Small intestine (tissue), 7 donors: Measurements from ENCODE around the gene NTRK1. TPM values are rescaled to one million over a fixed set of nuclear protein-coding genes. Genes with fewer than 3 reads are reported as not detected.

Source experiments
- DNase-seq, 2 donors: peaks; one replicate each; pipeline versions ENCODE4 v3.0.0 to v3.0.0-alpha.2; 2013
- FAIRE-seq: peaks from 2 replicates; lab custom pipeline; 2012; peaks lifted over from hg19 to GRCh38; lab: Jason Lieb, UNC
- H3K27ac ChIP-seq, 3 donors: one replicate each; pipeline ENCODE4 v1.5.1; 2013; ENCODE audit warnings: low read length in 2 of 3, mild to moderate bottlenecking in 2 of 3, control low read depth in 1 of 3, inconsistent platforms in 1 of 3, low read depth in 1 of 3, moderate library complexity in 1 of 3
- H3K27me3 ChIP-seq, 3 donors: one replicate each; pipeline ENCODE4 v1.6.1; 2013; ENCODE audit warnings: low read length in 3 of 3, inconsistent platforms in 1 of 3; ENCODE audit not compliant: control insufficient read depth in 3 of 3, insufficient read depth in 3 of 3
- H3K36me3 ChIP-seq, 3 donors: one replicate each; pipeline ENCODE4 v1.6.1; 2013; ENCODE audit warnings: low read length in 3 of 3, inconsistent platforms in 1 of 3, low read depth in 1 of 3, mild to moderate bottlenecking in 1 of 3, moderate library complexity in 1 of 3; ENCODE audit not compliant: control insufficient read depth in 3 of 3, insufficient read depth in 2 of 3
- H3K4me1 ChIP-seq, 3 donors: one replicate each; pipeline ENCODE4 v1.6.1; 2013; ENCODE audit warnings: low read length in 2 of 3, inconsistent platforms in 1 of 3, low read depth in 1 of 3, mild to moderate bottlenecking in 1 of 3, moderate library complexity in 1 of 3; ENCODE audit not compliant: control insufficient read depth in 3 of 3, insufficient read depth in 2 of 3
- H3K4me3 ChIP-seq, 3 donors: one replicate each; pipeline ENCODE4 v1.5.1; 2013; ENCODE audit warnings: low read length in 3 of 3, control low read depth in 1 of 3, inconsistent platforms in 1 of 3, low read depth in 1 of 3, mild to moderate bottlenecking in 1 of 3, moderate library complexity in 1 of 3
- H3K9me3 ChIP-seq, 2 donors: one replicate each; pipeline ENCODE4 v1.6.1; 2013; ENCODE audit warnings: low read depth in 1 of 2, low read length in 1 of 2; ENCODE audit not compliant: control insufficient read depth in 2 of 2, insufficient read depth in 1 of 2
- WGBS, 3 donors: extraction: QIAGEN DNeasy Blood & Tissue Kit; methylation state at CpG; one replicate each; pipeline ENCODE4 v1.1.7; 2013; 5-methylcytosine and 5-hydroxymethylcytosine counted together
- polyA plus RNA-seq, 4 donors: library from polyadenylated mRNA; stranded (reverse) in 3 of 4; unstranded in 1 of 4; fragments of 200-250 nt in 3 of 4; fragments of 120-200 nt in 1 of 4; gene quantifications; one replicate each; pipeline versions ENCODE4 v1.2.1 to v1.2.3, GENCODE V29; 2013
- donor health status: healthy with polysubstance abuse.
- donor health status: control.
- donor health status: control.
- donor health status: Bipolar disorder and iron deficiency.
- donor health status: healthy.

The NTRK1 gene
- polyA plus RNA-seq, 4 donors: 0.10 to 0.67 TPM; not detected in 2

GRCh38 chr1:156847591-156848460 lies 12.8 kb upstream of the NTRK1 start:
- Histone ChIP-seq H3K4me3 (no peak overlapping the region), H3K4me1 (peaks cover 0 to 13% (median 0%) of the 10 kb centered on the region in 3 donors), H3K27me3 (peaks cover 5 to 76% (median 33%) of the 10 kb centered on the region in 3 donors), H3K36me3 (no peaks in the 10 kb centered on the region), H3K27ac (no peak overlapping the region), H3K9me3 (no peaks in the 10 kb centered on the region)
- FAIRE-seq (no peak), DNase-seq (no peak)
- 66 to 72% (median 72%) methylated on average over 7 of the region's 7 CpGs for WGBS, 3 donors

DNA sequence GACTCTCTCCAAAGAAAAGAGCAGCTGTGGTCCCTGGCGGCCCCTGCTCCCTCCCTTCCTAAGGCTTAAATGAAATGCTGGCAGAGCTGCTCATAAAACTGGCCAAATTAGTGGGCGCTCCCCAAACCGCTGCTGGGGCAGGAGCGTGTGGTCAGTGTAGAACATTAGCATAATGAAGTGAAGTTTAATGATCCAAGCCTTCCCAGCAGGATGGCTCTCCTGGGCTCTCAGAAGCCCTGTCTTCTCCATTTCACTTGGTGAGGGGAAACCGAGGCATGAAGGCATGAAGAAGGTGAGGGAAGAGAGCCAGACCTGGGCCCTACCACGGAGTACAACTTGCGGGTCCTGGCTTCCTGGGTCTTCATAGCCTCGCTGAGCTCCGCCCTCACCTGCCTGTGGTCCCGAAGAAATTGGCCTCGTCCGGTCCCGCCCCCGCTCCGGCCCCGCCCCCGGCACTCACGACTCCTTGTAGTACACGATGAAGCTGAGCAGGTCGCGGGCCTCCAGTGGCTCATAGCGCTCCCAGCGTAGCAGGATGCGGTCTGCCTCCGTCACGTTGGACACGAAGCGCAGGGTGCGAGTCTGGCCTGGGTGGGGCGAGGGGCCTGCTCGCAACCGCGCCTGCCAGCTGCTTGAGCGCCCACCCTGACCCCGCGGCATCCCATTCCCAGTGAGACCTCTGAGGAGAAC lies 12.1 kb upstream of the NTRK1 start:
- Histone ChIP-seq H3K9me3 (no peaks in the 10 kb centered on the region), H3K4me3 (no peak overlapping the region), H3K27ac (no peak overlapping the region), H3K4me1 (peaks cover 0 to 13% (median 0%) of the 10 kb centered on the region in 3 donors), H3K27me3 (peaks cover 5 to 74% (median 25%) of the 10 kb centered on the region in 3 donors), H3K36me3 (no peaks in the 10 kb centered on the region)
- DNase-seq (peak; percentile 56 to 64), FAIRE-seq (no peak)
- 9 to 16% (median 12%) methylated on average over 32 to 36 of the region's 36 CpGs for WGBS, 3 donors

DNA sequence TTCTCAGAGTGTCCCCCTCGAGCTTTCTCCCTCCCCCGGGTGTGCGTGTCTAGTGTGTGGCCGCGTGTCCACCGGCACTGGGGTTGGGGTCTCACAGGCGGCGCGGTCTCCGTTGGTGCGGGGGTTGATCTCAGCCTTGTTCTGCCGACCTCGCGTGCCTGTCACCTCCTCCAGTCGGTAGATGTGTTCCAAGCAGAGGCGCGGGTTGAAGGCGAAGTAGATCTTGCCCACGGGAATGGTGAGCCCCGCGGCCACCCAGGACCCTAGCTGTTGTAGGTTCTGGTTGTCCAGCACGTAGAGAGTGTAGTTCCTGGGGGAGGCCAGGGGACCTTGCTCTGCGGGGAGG lies 11.5 kb upstream of the NTRK1 start:
- Histone ChIP-seq H3K27ac (no peak overlapping the region), H3K4me3 (no peak overlapping the region), H3K36me3 (no peaks in the 10 kb centered on the region), H3K27me3 (peaks cover 5 to 73% (median 20%) of the 10 kb centered on the region in 3 donors), H3K4me1 (peaks cover 0 to 13% (median 0%) of the 10 kb centered on the region in 3 donors), H3K9me3 (no peaks in the 10 kb centered on the region)
- DNase-seq (no peak), FAIRE-seq (no peak)
- WGBS, 3 donors: 26 to 37% (median 31%) methylated on average over 23 of the region's 23 CpGs

GRCh38 chr1:156851779-156852417 lies 8.8 kb upstream of the NTRK1 start:
- Histone ChIP-seq H3K36me3 (no peaks in the 10 kb centered on the region), H3K4me3 (no peak overlapping the region), H3K4me1 (peaks cover 0 to 5% (median 0%) of the 10 kb centered on the region in 3 donors), H3K27ac (no peak overlapping the region), H3K9me3 (no peaks in the 10 kb centered on the region), H3K27me3 (peaks cover 0 to 52% (median 2%) of the 10 kb centered on the region in 3 donors)
- WGBS, 3 donors: 45 to 71% (median 51%) methylated on average over 17 of the region's 17 CpGs
- DNase-seq (no peak), FAIRE-seq (no peak)

GRCh38 chr1:156852418-156852874 lies 8.2 kb upstream of the NTRK1 start:
- 12 to 42% (median 27%) methylated on average over 9 of the region's 9 CpGs for WGBS, 3 donors
- no peak overlapping the region for H3K27ac ChIP-seq
- H3K4me3 ChIP-seq: no peak overlapping the region
- DNase-seq: peak; percentile 16 to 23
- FAIRE-seq: no peak
- H3K27me3 ChIP-seq: peaks cover 0 to 52% (median 4%) of the 10 kb centered on the region in 3 donors
- peaks cover 0 to 5% (median 0%) of the 10 kb centered on the region in 3 donors for H3K4me1 ChIP-seq
- no peaks in the 10 kb centered on the region for H3K36me3 ChIP-seq
- H3K9me3 ChIP-seq: no peaks in the 10 kb centered on the region

GRCh38 chr1:156853761-156854160 lies 6.9 kb upstream of the NTRK1 start:
- WGBS, 3 donors: 92 to 93% (median 93%) methylated on average over 19 of the region's 19 CpGs
- Histone ChIP-seq H3K27me3 (peaks cover 5 to 52% (median 6%) of the 10 kb centered on the region in 3 donors), H3K36me3 (no peaks in the 10 kb centered on the region), H3K27ac (no peak overlapping the region), H3K4me1 (peaks cover 0 to 2% (median 0%) of the 10 kb centered on the region in 3 donors), H3K9me3 (no peaks in the 10 kb centered on the region), H3K4me3 (no peak overlapping the region)
- FAIRE-seq (no peak), DNase-seq (no peak)

DNA sequence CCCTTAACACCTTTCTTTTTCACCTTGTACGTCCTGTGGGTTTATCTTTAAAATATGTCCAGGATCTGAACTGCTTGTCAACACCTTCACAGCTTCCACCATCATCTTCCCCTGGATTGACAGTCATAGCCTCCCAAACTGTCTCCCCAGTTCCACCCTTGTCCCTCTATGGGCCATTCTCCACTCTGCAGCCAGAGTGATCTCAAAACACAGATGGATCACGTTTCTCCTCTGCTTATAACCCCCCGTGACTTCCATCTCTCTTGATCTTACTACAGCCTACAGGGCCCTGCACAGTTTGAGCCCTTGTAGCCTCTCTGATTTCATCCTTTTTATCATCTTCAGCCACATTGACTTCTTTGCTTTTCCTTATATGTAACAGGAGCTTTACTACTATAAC lies 6.0 kb upstream of the NTRK1 start:
- peaks cover 8 to 54% (median 8%) of the 10 kb centered on the region in 3 donors for H3K27me3 ChIP-seq
- no peaks in the 10 kb centered on the region for H3K9me3 ChIP-seq
- H3K27ac ChIP-seq: no peak overlapping the region
- 46 to 65% (median 53%) methylated on average over 3 of the region's 3 CpGs for WGBS, 3 donors
- FAIRE-seq (no peak), DNase-seq (no peak)
- H3K4me3 ChIP-seq: no peak overlapping the region
- H3K36me3 ChIP-seq: no peaks in the 10 kb centered on the region
- H3K4me1 ChIP-seq: peaks cover 0 to 8% (median 2%) of the 10 kb centered on the region in 3 donors

DNA sequence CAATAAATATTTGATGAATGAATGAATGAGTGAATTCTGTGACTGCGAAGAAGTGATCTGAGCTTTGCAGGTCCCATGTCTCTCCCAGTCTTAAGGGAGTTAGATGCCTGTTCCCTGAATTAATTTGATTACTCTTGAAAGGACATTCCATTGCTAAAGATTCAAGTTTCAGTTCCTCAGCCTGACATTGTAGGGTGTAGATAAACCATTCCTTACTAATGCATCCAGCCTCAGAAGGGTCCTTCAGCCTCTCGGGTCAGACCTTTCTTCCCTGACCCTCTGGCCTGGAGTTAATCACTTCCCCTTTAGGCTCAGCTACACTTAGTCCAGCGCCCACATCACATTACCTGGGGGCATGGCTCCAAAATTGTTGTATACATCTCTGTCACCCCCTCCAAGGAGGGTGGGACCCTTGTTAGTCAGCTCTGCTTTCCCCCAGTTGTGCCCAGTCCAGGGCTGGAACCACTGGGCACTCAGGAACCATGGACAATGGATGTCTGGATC lies 4.3 kb upstream of the NTRK1 start:
- H3K4me1 ChIP-seq: peaks cover 0 to 17% (median 2%) of the 10 kb centered on the region in 3 donors
- no peaks in the 10 kb centered on the region for H3K9me3 ChIP-seq
- DNase-seq (no peak), FAIRE-seq (no peak)
- H3K4me3 ChIP-seq: no peak overlapping the region
- peaks cover 11 to 65% (median 15%) of the 10 kb centered on the region in 3 donors for H3K27me3 ChIP-seq
- no peak overlapping the region for H3K27ac ChIP-seq
- WGBS, 3 donors: 66 to 83% (median 71%) methylated on average over 3 of the region's 3 CpGs
- no peaks in the 10 kb centered on the region for H3K36me3 ChIP-seq
